Stimulated activated CD4-positive, alpha-beta T cell treated with anti-CD3 and anti-CD28 coated beads, Interleukin-4, amount 100 ng/mL, for 4 hours (primary cell): ENCODE results near the gene CRABP2.

Experiments used
- DNase-seq, 2 experiments: peaks; one replicate each; pipeline ENCODE4 v3.0.0-alpha.2; 2020

The CRABP2 gene

GRCh38 chr1:156741481-156741983 is 36.1 kb upstream of the CRABP2 start:
- DNase-seq, result no peak

GRCh38 chr1:156740741-156741480 is 35.5 kb upstream of the CRABP2 start, which contains the start of gene MRPL24:
Gene MRPL24 (minus strand): TSS chr1:156741088. CDS start chr1:156738704, 2,384 bp downstream.
- peak; percentile 92 to 98 for DNase-seq

- DNase-seq, result no peak
Measured at GRCh38 chr1:156740237-156740740, 34.9 kb upstream of the CRABP2 start.

- no peak for DNase-seq
Measured at GRCh38 chr1:156738916-156739315, 33.5 kb upstream of the CRABP2 start.

- DNase-seq, result no peak
Measured at GRCh38 chr1:156738407-156738806, 33.0 kb upstream of the CRABP2 start.

- no peak for DNase-seq
Measured at GRCh38 chr1:156733989-156734584, 28.7 kb upstream of the CRABP2 start.

GRCh38 chr1:156728599-156729462 is 23.4 kb upstream of the CRABP2 start, which contains the start of gene ISG20L2:
Gene ISG20L2 (minus strand): TSS chr1:156728766. CDS start chr1:156727652, 1,114 bp downstream.
- peak; percentile 89 to 97 for DNase-seq

- peak; percentile 66 to 76 for DNase-seq
Measured at GRCh38 chr1:156727926-156728598, 22.7 kb upstream of the CRABP2 start, which contains the start of gene METTL25B. Gene METTL25B (plus strand): TSS chr1:156728469. CDS start chr1:156729105, 636 bp downstream.

- no peak for DNase-seq
Measured at GRCh38 chr1:156727492-156727891, 22.1 kb upstream of the CRABP2 start.

GRCh38 chr1:156726549-156727226 is 21.3 kb upstream of the CRABP2 start:
- DNase-seq, result peak; percentile 30 to 35

GRCh38 chr1:156725683-156726280 is 20.4 kb upstream of the CRABP2 start:
- peak; percentile 64 to 75 for DNase-seq

- DNase-seq, result no peak
Measured at GRCh38 chr1:156721535-156721934, 16.2 kb upstream of the CRABP2 start.

GRCh38 chr1:156721131-156721530 is 15.7 kb upstream of the CRABP2 start:
- no peak for DNase-seq

GRCh38 chr1:156717351-156717750 is 12.0 kb upstream of the CRABP2 start:
- DNase-seq, result no peak

GRCh38 chr1:156714830-156715229 is 9.4 kb upstream of the CRABP2 start:
- DNase-seq, result no peak

- DNase-seq, result no peak
Measured at GRCh38 chr1:156712626-156713025, 7.2 kb upstream of the CRABP2 start.

GRCh38 chr1:156711011-156711817 is 5.8 kb upstream of the CRABP2 start:
- DNase-seq, result no peak

- no peak for DNase-seq
Measured at GRCh38 chr1:156709757-156710489, 4.5 kb upstream of the CRABP2 start.

- no peak for DNase-seq
Measured at GRCh38 chr1:156709031-156709430, 3.6 kb upstream of the CRABP2 start.
